Colonic mucosa (tissue), 4 donors: ENCODE results near the gene MRPS18B. TPM values are rescaled to one million over a fixed set of nuclear protein-coding genes. Genes with fewer than 3 reads are reported as not detected.

Experiments used
- DNase-seq: peaks from one replicate; pipeline ENCODE4 v3.0.0-alpha.2; 2020
- H3K27ac ChIP-seq: fragments of 200-600 bp; one replicate; pipeline ENCODE4 v1.8.0; 2021
- H3K27me3 ChIP-seq: fragments of 200-600 bp; one replicate; pipeline ENCODE4 v1.8.0; 2021
- H3K36me3 ChIP-seq: fragments of 200-600 bp; one replicate; pipeline ENCODE4 v1.8.0; 2021
- H3K4me1 ChIP-seq: fragments of 200-600 bp; one replicate; pipeline ENCODE4 v1.8.0; 2021; ENCODE audit warnings: mild to moderate bottlenecking
- H3K4me3 ChIP-seq: fragments of 200-600 bp; one replicate; pipeline ENCODE4 v1.8.0; 2021
- H3K9ac ChIP-seq, 2 donors: one replicate each; pipeline ENCODE4 v1.7.0; 2013; ENCODE audit warnings: control low read depth in 2 of 2, low read depth in 2 of 2, low read length in 2 of 2
- H3K9me3 ChIP-seq: fragments of 200-600 bp; one replicate; pipeline ENCODE4 v1.8.0; 2021
- intact Hi-C: fragments of 100-400 bp; cut with DNase I; formaldehyde crosslinking; loops from one replicate; pipeline ENCODE4 v1.14.1; 2022
- total RNA-seq, 2 donors: library from RNA; stranded (reverse); fragmentation: NEBNext Ultra II Directional in 1 of 2; extraction: Animal tissue kit (Norgen Biotek cat#: 25700) in 1 of 2; gene quantifications; one replicate each; pipeline ENCODE4 v1.2.1, GENCODE V29; 2021
- TF ChIP-seq, protein P1 (sequence below): fragments of 200-600 bp; IDR thresholded peaks from one replicate; pipeline ENCODE4 v1.8.0; 2022; ENCODE audit warnings: antibody characterized with exemption, mild to moderate bottlenecking
- donor health status: healthy.
- donor health status: DM: no; HTN: no; CAD: no.
- donor health status: DM: no; HTN: no; CAD: no.

The MRPS18B gene
- total RNA-seq, 2 donors from 2014 or later, result 63.6 to 70.3 TPM

DNA sequence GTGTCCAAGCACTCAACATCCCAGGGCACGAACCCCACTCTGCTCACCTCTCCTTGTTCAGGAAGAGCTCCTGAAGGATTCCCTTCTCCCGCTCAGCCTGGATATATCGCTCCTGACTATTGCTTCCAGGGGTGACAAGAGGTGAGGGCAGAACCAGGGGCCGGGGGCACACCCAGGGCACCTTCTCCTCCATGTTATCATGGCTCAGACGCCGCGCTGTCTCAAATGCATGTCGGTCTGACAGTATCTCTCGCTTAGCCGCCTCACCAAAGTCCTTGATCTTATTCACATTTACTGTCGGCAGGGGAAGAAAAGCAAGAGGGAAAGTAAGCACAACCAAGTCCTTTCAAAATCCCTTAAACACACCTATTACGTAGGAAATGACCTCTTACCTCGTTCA, 13.7 kb upstream of the MRPS18B start:
- no peak overlapping the region for H3K27ac ChIP-seq
- peaks cover 52% of the 10 kb centered on the region for H3K36me3 ChIP-seq
- H3K4me3 ChIP-seq, result no peak overlapping the region
- H3K9ac ChIP-seq, result no peak overlapping the region
- H3K9me3 ChIP-seq, result no peaks in the 10 kb centered on the region
- H3K4me1 ChIP-seq, result no peaks in the 10 kb centered on the region
- H3K27me3 ChIP-seq, result no peaks in the 10 kb centered on the region
- intact Hi-C loops, result loop anchor here (5.0 kb wide), 1 partner anchor 57 kb away; no protein-coding TSS in a partner anchor
- TF ChIP-seq, protein P1, sequence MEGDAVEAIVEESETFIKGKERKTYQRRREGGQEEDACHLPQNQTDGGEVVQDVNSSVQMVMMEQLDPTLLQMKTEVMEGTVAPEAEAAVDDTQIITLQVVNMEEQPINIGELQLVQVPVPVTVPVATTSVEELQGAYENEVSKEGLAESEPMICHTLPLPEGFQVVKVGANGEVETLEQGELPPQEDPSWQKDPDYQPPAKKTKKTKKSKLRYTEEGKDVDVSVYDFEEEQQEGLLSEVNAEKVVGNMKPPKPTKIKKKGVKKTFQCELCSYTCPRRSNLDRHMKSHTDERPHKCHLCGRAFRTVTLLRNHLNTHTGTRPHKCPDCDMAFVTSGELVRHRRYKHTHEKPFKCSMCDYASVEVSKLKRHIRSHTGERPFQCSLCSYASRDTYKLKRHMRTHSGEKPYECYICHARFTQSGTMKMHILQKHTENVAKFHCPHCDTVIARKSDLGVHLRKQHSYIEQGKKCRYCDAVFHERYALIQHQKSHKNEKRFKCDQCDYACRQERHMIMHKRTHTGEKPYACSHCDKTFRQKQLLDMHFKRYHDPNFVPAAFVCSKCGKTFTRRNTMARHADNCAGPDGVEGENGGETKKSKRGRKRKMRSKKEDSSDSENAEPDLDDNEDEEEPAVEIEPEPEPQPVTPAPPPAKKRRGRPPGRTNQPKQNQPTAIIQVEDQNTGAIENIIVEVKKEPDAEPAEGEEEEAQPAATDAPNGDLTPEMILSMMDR, result no peak
- no peak for DNase-seq

- H3K36me3 ChIP-seq, result peaks cover 28% of the 10 kb centered on the region
- no peaks in the 10 kb centered on the region for H3K9me3 ChIP-seq
- TF ChIP-seq, protein P1, result no peak
- H3K4me3 ChIP-seq, result no peak overlapping the region
- H3K9ac ChIP-seq, result peak overlapping the region in 1 of 2 donors; percentile 23
- intact Hi-C loops, result no loop called here
- H3K27ac ChIP-seq, result no peak overlapping the region
- no peaks in the 10 kb centered on the region for H3K27me3 ChIP-seq
- peaks cover 4% of the 10 kb centered on the region for H3K4me1 ChIP-seq
- no peak for DNase-seq
These were observed 7.6 kb upstream of the MRPS18B start for GRCh38 chr6:30610065-30610464.

- TF ChIP-seq, protein P1, result no peak
These were observed 6.3 kb upstream of the MRPS18B start for GRCh38 chr6:30611150-30611855.

GRCh38 chr6:30611856-30612194, 5.8 kb upstream of the MRPS18B start:
- Histone ChIP-seq H3K9ac (no peak overlapping the region), H3K27ac (no peak overlapping the region), H3K27me3 (no peaks in the 10 kb centered on the region), H3K4me3 (no peak overlapping the region), H3K9me3 (no peaks in the 10 kb centered on the region), H3K36me3 (peaks cover 14% of the 10 kb centered on the region), H3K4me1 (peaks cover 4% of the 10 kb centered on the region)
- no peak for DNase-seq
- TF ChIP-seq, protein P1, result no peak
- intact Hi-C loops, result no loop called here

More at GRCh38 chr6:30611150-30611855, 6.3 kb upstream of the MRPS18B start:
- DNase-seq, result no peak
- H3K9me3 ChIP-seq, result no peaks in the 10 kb centered on the region
- peaks cover 19% of the 10 kb centered on the region for H3K36me3 ChIP-seq
- H3K4me1 ChIP-seq, result peaks cover 4% of the 10 kb centered on the region
- H3K9ac ChIP-seq, result no peak overlapping the region
- no peaks in the 10 kb centered on the region for H3K27me3 ChIP-seq
- no peak overlapping the region for H3K27ac ChIP-seq
- no peak overlapping the region for H3K4me3 ChIP-seq
- intact Hi-C loops, result no loop called here

DNA sequence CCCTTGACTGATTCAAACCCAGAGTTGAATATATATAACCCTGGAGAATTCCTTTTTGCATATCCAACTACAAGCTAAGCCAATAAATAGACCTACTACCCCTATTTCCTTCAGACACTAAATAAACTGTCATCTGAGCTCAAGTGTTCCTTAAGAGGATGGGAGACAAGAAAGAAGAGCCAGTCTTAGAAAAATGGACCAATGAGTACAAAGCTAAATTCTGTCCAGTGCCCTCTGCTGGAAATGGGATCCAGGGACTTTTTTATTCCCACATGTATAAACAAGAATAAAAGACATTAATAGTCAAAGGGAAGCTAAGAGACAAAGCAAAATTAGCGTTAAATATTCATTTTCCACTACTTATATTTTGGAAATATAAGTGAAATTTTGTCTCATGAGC, 5.4 kb upstream of the MRPS18B start:
- Histone ChIP-seq H3K4me1 (peaks cover 4% of the 10 kb centered on the region), H3K9ac (no peak overlapping the region), H3K27ac (no peak overlapping the region), H3K4me3 (no peak overlapping the region), H3K36me3 (peaks cover 12% of the 10 kb centered on the region), H3K9me3 (no peaks in the 10 kb centered on the region), H3K27me3 (no peaks in the 10 kb centered on the region)
- intact Hi-C loops, result no loop called here
- TF ChIP-seq, protein P1, result no peak
- DNase-seq, result no peak
